Stimulated activated CD4-positive, alpha-beta T cell treated with anti-CD3 and anti-CD28 coated beads, Interleukin-1b, Interleukin-23, amount 100 ng/mL, for 1 hour (primary cell): Measurements from ENCODE around the gene RALBP1.
"Not testable (repeated sequence)": the region's sequence is repeated elsewhere in the genome, so short reads cannot be mapped to it uniquely, and the experiment has no call there.

Experiments used
- DNase-seq, 2 donors: peaks; one replicate each; pipeline ENCODE4 v3.0.0-alpha.2; 2020; ENCODE audit warnings: low read depth in 2 of 2

The RALBP1 gene

GRCh38 chr18:9454061-9454703 lies 21.1 kb upstream of the RALBP1 start:
- DNase-seq = no peak

GRCh38 chr18:9455718-9456511 lies 19.4 kb upstream of the RALBP1 start:
- DNase-seq = no peak

- no peak for DNase-seq
Measured at GRCh38 chr18:9466127-9466526, 9.2 kb upstream of the RALBP1 start.

- no peak for DNase-seq
Measured at GRCh38 chr18:9466846-9467245, 8.5 kb upstream of the RALBP1 start.

GRCh38 chr18:9468998-9469397 lies 6.3 kb upstream of the RALBP1 start:
- no peak for DNase-seq

GRCh38 chr18:9469685-9470084 lies 5.6 kb upstream of the RALBP1 start:
- no peak for DNase-seq

- no peak for DNase-seq
Measured at GRCh38 chr18:9474108-9474982, 968 bp upstream of the RALBP1 start.

- peak in 1 of 2 donors; percentile 22 for DNase-seq
Measured at GRCh38 chr18:9475643-9476591, 604 bp downstream of the RALBP1 start.

- DNase-seq = not testable (repeated sequence)
Measured at GRCh38 chr18:9476949-9477348, 1.6 kb downstream of the RALBP1 start.

- no peak for DNase-seq
Measured at GRCh38 chr18:9477509-9477908, 2.2 kb downstream of the RALBP1 start.

- no peak for DNase-seq
Measured at GRCh38 chr18:9478545-9478944, 3.2 kb downstream of the RALBP1 start.

- DNase-seq = no peak
Measured at GRCh38 chr18:9482790-9483189, 7.5 kb downstream of the RALBP1 start.

- no peak for DNase-seq
Measured at GRCh38 chr18:9483526-9483925, 8.2 kb downstream of the RALBP1 start.

- not testable (repeated sequence) for DNase-seq
Measured at GRCh38 chr18:9484856-9485255, 9.5 kb downstream of the RALBP1 start.

- DNase-seq = no peak
Measured at GRCh38 chr18:9488538-9488937, 13.2 kb downstream of the RALBP1 start.

GRCh38 chr18:9494778-9495331 lies 19.5 kb downstream of the RALBP1 start:
- DNase-seq = no peak

- no peak for DNase-seq
Measured at GRCh38 chr18:9495465-9495864, 20.2 kb downstream of the RALBP1 start.

- DNase-seq = no peak
Measured at GRCh38 chr18:9495916-9496705, 20.8 kb downstream of the RALBP1 start.

- DNase-seq = no peak
Measured at GRCh38 chr18:9506046-9506792, 30.9 kb downstream of the RALBP1 start.
